ENCODE data around the gene UCMA. TPM values are rescaled to one million over a fixed set of nuclear protein-coding genes. Genes with fewer than 3 reads are reported as not detected.

Gene UCMA
- total and polyA plus RNA-seq, 9 of the 15 experiments (the other 6 are each of a cell fraction or from before 2014, with no cell fraction given) = not detected

- no peak for TF ChIP-seq NRF1 (conservative IDR thresholded peaks at IDR 0.05 in 1 of 2, IDR thresholded peaks at IDR 0.05 in 1 of 2)
- no peak for TF ChIP-seq CHD1 (IDR thresholded peaks at IDR 0.05; ENCODE audit: low read length)
- no peak for TF ChIP-seq NR4A1 (CRISPR knock-in tag; IDR thresholded peaks at IDR 0.05)
- no peak for TF ChIP-seq NR4A1 (tag; IDR thresholded peaks at IDR 0.05)
- TF ChIP-seq MTF1 (CRISPR knock-in tag; IDR thresholded peaks at IDR 0.05; ENCODE audit: borderline replicate concordance) = no peak
- TF ChIP-seq ZMIZ1 (IDR thresholded peaks at IDR 0.05; ENCODE audit: low read depth in 2 of 2, low read length in 2 of 2) = peak in 1 of 2 experiments; percentile 36; a peak in 1 of 4 replicates
- no peak for TF ChIP-seq ZNF277 (CRISPR knock-in tag; IDR thresholded peaks at IDR 0.05; ENCODE audit: borderline replicate concordance)
- no peak for TF ChIP-seq IRF1 (CRISPR knock-in tag; IDR thresholded peaks at IDR 0.05; ENCODE audit: borderline replicate concordance)
- TF ChIP-seq KDM5B (IDR thresholded peaks at IDR 0.05; ENCODE audit: insufficient replicate concordance, low read depth, low read length) = no peak
- peak; percentile 20; the same call in 1 of the 2 replicates for TF ChIP-seq CC2D1A (IDR thresholded peaks at IDR 0.05)
- no peak for TF ChIP-seq TFAM (CRISPR knock-in tag; conservative IDR thresholded peaks at IDR 0.05)
- no peak for TF ChIP-seq ETS2 (tag; IDR thresholded peaks at IDR 0.05; ENCODE audit: borderline replicate concordance, poor library complexity, severe bottlenecking)
- no peak for TF ChIP-seq ZNF57 (CRISPR knock-in tag; IDR thresholded peaks at IDR 0.05)
- TF ChIP-seq THAP7 (CRISPR knock-in tag; IDR thresholded peaks at IDR 0.05) = no peak
- no peak for TF ChIP-seq ZNF444 (CRISPR knock-in tag; IDR thresholded peaks at IDR 0.05)
- no peak for TF ChIP-seq POLR2G (IDR thresholded peaks at IDR 0.05; ENCODE audit: low read depth, low read length)
These were observed 34.7 kb upstream of the UCMA start (continued) for GRCh38 chr10:13268841-13269240.

Data from K562 (cell line).